GM19239 (cell line): ENCODE results near the gene C2orf72.
"Not testable (repeated sequence)": the region's sequence is repeated elsewhere in the genome, so short reads cannot be mapped to it uniquely, and the experiment has no call there.

Source experiments
- DNase-seq: peaks from one replicate; pipeline ENCODE4 v3.0.0; 2011; ENCODE audit warnings: low spot score; ENCODE audit not compliant: insufficient read length
- FAIRE-seq: peaks from 2 replicates; lab custom pipeline; 2011; peaks lifted over from hg19 to GRCh38; lab: Jason Lieb, UNC

Gene C2orf72

DNA sequence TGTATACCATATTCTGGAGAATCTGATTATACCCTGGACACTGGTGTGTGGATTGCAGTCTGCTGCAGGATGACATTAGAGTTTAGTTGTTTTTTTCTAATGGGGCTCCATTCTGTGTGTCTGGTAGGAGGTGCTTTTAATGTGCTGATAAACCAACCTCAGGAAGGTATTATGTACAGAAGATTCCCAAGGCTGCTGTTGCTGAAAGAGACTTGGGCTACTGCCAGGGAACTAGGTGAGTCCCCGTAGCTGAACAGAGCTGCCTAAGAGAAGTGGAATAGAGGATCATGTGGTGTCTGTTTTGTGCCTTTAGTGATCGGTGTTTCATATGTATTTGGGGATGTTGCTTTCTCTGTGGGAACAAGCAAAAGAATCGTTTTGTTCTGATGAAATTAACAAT is 24.9 kb upstream of the C2orf72 start:
- FAIRE-seq, result no peak
- no peak for DNase-seq

DNA sequence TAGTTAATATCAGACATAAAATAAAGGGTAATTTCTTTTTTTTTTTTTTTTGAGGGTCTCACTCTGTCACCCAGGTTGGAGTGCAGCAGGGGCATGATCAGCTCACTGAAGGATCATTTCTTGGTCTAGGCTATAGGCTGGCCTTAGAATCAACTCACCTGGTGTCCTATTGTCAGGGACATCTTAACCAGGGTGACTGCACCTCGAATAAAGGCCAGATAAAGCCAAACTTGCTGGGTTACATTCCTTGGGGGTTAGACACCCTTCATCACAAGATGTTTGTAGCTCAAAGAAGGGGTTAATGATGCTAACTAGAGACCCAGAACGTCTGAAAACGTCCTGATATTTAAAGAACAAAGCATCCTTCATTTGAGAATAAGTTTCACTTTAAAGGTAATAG is 23.5 kb upstream of the C2orf72 start:
- DNase-seq (no peak), FAIRE-seq (no peak)

DNA sequence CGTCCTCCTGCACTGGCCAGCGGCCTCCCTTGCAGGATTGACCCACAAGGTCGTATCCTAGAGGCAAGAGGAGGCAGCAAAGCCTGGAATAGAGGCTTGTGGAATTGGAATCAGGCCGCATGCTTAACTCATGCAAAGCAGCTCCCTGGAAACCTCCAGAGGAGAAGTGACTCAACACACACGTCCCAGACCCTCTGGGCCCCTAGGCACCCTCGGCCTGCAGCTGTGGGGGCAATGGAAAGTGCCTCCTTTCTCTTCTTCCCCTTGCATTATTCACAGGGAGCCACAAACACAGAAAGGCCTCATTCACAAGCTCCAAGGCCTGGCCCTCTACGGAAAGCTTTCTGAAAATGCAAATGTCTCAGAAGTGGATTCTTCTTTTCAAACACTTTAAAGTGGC is 21.8 kb upstream of the C2orf72 start:
- FAIRE-seq (no peak), DNase-seq (no peak)

DNA sequence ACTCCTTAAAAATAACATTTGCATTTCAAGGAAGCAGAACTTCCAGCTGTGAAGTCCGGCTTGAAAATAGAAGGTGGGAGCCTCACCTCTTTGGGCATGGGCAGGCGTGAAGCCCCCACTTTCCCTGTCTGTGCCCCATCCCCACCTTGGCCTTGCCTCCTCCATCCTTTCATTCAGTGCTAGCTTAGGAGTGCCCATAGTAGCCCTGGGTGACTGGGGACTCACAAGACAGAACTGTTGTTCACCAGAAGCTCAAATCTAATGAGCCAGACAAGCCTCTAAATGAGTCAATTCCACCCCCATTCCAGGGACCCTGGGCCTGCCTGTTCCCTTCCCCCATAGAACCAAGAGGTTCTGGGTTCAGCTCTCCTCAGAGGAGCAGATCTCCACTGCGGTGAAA is 21.4 kb upstream of the C2orf72 start:
- DNase-seq (no peak), FAIRE-seq (no peak)

DNA sequence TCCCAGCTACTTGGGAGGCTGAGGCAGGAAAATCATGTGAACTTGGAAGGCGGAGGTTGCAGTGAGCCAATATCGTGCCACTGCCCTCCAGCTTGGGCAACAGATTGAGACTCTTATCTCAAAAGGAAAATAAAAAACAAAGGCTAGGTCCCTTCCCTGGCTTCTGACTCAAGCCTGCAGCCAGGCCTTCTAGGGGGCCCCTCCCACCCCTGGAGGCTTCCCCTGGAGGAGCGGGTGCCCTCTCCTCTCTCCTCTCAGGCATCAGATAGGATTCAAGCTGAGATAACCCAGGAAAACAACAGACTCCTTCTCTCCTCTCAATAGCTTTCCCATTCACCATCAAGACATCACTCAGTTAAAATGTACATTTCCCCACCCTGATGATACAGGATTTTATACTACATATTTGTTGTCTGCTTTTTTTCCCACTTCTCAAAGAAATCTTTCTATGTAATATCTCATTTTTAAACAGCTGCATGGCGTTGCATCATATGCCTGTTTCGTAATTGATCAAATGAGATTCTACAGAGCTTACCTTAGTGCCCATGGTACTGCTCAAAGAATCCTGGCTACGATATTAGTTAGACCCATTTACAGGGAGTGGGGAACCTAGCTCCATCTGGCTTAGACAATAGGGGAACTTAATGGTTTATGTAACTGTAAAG is 20.6 kb upstream of the C2orf72 start:
- no peak for DNase-seq
- FAIRE-seq, result no peak

DNA sequence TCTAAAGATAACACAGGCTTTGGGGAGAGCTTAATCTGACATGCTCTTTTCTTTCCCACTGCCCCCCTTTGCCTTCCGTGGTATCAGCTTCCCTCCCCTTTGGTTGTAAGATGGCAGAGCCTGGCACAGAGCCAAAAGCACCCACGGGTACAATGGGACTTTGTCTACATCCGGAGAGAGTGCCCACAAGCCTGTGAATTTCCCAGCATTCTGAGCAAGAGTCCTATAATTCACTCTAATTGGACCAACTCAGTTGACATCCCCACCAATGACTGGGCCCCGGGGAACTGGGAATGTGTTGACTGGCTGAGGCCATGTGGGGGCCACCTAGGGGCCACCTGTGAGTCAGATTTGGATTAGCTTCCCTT is 20.1 kb upstream of the C2orf72 start:
- FAIRE-seq (no peak), DNase-seq (no peak)

DNA sequence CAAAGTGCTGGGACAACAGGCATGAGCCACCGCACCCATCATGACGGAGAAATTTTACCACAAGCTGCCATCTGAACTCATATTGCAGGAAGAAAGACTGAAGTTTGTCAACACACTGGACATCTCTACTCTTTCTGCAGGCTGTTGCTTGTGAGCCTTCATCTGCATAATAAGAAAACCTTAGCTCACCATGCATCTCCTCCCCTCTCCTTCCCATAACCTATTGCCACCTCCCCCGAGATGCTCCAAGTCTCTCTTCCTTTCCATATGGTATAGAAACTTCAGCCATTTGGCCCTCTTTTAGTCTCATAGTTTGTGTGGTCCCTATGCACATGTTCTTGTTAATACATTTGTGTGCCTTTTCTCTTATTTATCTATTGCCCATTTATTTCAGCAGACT is 19.1 kb upstream of the C2orf72 start:
- FAIRE-seq, result no peak

DNA sequence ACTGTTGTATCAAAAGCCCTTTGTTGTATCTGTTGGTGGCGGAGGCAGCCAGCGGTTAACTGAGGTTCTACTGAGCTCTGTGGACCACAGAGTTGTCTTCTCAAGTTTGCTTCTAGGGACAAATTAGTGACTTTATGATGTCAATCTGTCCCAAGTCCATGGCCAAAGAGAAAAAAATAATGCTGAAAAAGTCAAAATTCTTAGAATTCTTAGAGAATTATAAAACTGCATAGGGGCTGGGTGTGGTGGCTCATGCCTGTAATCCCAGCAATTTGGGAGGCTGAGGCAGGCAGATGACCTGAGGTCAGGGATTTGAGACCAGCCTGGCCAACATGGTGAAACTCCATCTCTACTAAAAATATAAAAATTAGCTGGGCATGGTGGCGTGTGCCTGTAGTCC is 12.3 kb upstream of the C2orf72 start:
- not testable (repeated sequence) for DNase-seq, FAIRE-seq

More for the DNA sequence above, 19.1 kb upstream of the C2orf72 start:
- DNase-seq, result no peak

DNA sequence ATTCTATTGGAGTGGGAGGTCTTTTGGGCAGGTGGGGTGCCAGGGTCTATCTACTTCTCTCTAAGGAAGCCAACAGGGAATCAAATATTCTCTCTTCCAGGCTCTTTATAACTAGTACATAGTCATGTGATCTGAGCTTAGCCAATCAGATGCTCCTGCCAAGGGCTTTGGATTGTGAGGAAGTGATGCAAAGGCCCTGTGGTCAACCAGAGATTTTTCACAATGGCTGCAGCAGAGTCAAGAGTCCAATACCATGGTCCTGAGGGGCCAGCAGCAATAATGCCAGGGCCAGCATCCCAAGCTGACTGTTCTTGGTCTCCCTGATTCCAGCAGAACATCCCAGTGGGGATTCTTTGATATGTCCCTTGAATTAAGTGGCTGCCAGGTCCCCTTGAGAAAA is 8.4 kb upstream of the C2orf72 start:
- DNase-seq (no peak), FAIRE-seq (no peak)

DNA sequence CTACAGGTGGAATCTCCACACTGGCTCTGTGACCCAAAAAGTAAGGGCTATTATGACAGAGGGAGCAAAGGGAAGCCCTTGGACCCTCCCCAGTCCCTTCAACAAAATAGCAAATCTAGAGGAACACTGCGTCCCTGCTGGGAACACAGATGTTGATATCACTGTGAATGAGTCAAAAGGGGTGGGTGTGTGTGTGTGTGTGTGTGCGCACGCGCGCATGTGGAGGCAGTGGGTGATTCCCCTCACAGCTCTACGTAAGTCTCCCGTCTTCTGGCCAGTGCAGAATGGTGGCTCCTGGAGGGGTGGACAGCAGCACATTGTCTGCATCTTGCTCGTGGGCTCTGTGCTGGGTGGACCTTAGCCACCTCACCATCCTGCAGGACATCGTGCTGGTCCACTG is 7.8 kb upstream of the C2orf72 start:
- FAIRE-seq (no peak), DNase-seq (no peak)

DNA sequence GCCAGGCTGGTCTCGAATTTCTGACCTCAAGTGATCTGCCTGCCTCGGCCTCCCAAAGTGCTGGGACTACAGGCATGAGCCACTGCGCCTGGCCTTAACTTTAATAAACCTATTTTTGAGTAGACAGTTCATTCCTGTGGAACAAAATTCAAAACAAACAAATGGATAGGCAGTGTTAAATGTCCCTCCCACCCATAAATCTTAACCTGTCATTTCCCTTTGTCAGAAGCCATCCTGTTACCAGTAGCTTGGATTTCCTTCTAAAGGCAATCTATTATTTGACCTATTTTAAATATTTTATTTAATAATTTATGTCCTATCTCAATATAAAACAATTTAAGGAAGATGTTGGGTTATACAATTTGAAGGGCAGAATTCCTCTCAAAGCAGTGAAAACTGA is 6.6 kb upstream of the C2orf72 start:
- no peak for DNase-seq
- FAIRE-seq, result no peak

DNA sequence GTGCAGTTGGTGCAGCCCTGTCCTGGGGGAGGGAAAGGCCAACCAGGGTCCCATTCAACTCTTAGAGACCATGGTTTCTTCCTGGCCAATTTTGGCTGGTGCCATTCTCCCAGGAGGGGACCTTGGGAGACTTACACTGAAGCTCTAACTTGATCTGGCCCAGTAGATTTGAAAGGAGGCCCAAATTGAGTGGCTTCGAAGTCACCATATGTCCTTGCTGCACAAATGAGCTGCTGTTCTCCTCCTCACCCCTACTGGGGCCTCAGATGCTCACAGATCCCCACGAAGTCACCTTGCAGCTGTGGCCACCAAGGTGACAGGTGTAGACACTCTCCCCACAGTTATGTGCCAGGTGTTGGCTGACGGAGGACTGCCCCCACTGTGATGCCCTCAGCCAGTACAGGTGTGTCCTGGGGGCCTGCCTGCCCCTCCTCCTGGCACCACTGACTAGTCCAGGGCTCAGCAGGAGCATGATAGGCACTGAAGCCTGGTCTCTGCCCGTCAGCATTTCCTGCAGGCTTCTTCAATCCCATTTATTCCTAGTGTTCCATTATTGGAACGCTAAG is 4.7 kb upstream of the C2orf72 start:
- FAIRE-seq, result no peak
- DNase-seq, result no peak

DNA sequence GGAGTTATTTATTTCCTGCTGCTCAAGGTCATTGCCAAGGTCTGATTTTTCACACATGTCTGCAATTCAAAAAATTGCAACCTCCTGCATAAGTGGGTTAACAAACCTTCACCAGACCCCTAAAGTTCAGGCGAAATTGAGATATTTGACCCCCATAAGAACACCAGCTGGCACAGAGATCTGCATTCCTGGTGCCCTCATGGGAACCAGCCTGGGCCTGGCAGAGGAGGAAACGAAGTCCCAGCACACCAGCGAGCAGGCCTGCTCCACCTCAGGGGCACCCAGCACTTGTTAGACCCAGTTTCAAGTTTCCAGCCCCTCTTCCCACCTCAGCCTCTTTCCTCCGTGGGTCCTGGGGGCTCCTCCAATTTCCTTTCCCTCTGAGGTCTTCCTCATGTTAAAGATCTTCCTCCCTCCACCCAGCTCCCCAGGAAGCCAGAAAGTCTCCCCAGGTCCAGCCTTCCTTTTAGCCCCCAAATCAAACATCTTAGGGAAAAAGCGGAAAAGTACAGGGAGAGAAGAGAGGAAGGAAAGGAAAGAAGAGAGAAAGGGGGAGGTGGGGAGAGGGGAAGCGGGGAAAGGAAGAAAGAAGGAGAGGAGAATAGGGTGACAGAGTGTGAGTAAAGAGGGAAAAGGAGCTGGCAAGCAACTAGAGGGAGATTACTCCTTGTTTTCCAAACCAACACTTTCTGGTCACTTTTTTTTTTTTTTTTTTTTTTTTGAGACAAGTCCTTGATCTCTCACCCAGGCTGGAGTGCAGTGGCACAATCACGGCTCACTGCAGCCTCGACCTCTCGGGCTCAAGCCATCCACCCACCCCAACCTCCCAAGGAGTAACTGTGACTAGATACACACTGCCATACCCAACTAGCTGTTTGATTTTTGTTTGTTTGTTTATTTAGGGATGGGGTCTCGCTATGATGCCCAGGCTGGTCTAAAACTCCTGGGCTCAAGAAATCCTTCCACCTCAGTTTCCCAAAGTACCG is 3.9 kb upstream of the C2orf72 start:
- no peak for DNase-seq
- FAIRE-seq, result no peak

DNA sequence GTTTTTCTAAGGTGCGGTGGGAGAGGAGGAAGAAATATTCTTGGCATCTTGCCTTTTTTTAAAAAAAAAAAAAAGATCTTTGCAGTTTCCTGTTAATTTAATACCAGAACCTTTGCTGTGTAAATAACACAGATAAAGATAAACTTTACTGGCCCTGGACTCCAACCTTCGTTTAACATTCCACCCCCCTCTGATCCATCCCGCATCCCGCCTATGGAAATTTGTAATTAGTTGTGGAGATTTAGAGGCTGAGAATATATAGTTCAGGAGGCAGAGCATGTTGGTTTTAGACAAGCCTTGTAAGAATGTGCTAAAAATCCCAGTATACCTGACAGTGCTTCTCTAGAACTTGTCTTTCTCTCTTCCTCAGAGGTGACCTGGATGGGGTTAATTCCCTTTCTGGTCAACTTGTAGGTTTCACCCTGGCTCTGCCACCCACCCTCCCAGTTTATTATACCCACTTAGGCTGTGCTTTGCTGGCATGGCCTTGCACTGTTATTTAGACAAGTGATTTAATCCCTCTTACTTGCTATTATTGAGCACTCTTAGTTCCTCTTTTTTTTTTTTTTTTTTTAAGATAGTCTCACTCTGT is 2.9 kb upstream of the C2orf72 start:
- DNase-seq, result no peak

DNA sequence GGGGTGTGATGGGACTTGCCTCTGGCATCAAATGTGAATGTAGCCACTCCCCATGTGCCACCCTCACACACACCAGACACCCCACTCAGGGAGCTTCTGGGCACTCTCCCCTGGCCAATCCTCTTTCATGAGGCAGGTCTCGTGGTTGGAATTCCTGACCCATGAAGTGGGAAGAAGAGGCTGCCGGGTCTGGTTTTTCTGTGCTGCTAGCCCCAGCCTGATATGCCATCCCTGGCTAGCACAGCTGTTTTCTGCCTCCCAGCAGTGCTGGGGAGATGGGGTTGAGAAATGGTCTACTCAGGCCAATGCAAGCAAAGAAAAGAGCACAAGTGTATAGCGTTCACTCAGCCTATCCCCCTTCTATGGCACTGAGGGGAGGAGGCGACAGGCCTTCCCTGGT is 1.2 kb upstream of the C2orf72 start:
- DNase-seq, result no peak
- no peak for FAIRE-seq

More for the DNA sequence above, 2.9 kb upstream of the C2orf72 start:
- FAIRE-seq, result no peak

DNA sequence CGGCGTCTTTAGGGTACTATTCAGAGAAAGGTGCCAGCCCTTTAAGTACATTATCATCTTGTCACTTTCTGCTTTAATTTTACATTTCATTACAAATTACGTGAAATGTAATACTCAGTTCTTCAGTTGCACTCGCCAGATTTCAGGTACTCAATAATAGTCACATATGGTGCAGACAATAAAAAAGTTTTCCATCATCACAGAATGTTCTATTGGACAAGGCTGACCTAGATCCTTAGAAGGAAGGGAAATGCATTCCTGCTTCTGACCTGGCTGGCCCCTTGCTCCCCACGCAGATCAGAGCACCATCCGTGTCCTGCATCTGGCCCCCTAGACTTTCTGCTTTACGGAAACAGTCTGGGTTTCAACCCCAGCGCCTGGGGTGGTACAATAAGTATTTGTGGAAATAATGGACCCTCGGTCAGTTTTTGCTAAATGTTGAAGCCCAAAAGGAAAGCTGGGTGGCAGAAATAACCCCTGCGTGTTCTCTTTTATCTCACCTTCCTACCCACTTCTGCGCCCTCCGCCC is 681 bp upstream of the C2orf72 start:
- no peak for DNase-seq
- FAIRE-seq, result no peak

DNA sequence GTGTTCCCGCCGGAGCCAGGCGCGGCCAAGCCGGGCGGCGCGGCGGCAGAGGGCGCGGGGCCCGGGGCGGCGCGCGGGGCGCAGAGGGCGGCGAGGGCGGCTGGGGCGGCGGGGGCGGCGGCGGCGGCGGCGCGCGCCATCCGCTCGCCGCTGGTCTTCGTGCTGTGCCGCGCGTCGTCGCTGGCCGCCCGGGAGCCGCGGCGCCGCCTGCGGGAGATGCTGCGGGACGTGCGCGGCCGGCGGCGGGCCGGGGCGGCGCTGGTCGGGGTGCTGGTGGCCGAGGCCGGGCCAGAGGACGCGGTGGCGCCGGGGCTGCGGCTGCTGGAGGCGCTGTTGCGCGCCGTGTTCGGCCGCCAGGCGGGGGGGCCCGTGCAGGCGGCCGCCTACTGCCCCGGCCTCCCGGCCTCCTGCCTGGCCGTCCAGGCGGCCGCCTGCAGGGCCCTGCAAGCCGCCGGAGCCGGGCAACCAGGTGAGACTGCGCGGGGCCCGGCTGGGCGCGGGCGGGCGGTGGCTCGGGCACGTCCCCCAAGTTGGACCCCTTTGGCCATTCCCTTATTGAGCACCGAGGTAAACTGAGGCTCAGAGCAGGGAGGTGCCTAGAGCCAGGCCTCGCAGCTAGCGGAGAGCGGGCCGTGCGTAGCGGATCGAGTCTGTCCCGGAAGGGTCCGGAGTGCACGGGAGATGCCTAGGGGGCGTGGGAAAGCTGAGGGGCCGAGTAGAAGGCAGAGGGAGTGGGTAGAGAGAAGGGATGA is 584 bp downstream of the C2orf72 start:
- DNase-seq, result no peak
- no peak for FAIRE-seq

DNA sequence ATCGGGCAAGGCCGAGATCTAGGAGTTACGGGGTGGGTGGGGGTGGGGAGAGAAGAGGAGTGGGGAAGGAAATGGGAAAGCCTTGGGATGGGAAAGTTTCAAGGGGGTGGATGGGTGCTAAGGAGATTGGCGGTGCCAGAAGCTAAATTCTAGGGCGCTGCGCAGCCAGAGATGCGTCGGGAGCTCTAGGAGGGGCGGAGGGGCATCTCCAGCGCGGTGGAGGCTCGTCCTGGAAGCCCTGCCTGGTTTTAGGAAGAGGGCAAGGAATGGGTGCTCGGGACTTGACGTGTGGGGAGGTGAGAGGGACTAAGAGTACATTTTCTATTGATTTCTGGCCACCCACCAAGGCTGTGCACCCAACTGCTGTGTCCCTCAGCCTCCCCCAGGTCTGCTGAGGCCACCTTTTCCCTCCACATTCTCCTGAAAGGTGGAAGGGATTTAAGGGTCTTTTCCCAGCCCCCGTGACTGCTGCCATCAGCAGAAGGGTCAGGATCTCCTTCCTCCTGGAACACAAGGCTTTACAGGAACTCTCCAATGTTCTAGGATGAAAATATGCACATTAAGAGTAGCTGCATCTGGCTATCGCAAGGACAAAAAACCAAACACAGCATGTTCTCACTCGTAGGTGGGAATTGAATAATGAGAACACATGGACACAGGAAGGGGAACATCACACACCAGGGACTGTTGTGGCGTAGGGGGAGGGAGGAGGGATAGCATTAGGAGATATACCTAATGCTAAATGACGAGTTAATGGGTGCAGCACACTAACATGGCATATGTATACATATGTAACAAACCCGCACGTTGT is 1.4 kb downstream of the C2orf72 start:
- FAIRE-seq (no peak), DNase-seq (no peak)

DNA sequence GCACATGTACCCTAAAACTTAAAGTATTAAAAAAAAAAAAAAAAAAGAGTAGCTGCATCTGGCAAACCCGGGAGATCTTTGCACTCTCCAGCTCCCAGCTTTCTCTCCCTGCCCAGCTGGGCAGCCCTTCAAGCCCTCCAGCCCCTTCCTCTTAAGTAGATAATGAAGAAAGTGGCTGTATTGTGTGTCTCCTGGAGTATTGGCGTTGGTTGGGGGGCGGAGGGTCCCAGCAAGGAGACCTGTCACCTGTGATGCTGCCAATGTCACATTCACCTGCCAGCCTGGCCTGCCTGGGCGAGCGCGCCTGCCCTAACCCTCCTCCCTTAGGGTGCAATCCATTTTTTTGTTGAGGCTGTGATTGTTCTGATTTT is 2.0 kb downstream of the C2orf72 start:
- FAIRE-seq (no peak), DNase-seq (no peak)
